ENCODE measurements around the gene DDX21.
"Not testable (repeated sequence)": the region's sequence is repeated elsewhere in the genome, so short reads cannot be mapped to it uniquely, and the experiment has no call there.

Gene DDX21

DNA sequence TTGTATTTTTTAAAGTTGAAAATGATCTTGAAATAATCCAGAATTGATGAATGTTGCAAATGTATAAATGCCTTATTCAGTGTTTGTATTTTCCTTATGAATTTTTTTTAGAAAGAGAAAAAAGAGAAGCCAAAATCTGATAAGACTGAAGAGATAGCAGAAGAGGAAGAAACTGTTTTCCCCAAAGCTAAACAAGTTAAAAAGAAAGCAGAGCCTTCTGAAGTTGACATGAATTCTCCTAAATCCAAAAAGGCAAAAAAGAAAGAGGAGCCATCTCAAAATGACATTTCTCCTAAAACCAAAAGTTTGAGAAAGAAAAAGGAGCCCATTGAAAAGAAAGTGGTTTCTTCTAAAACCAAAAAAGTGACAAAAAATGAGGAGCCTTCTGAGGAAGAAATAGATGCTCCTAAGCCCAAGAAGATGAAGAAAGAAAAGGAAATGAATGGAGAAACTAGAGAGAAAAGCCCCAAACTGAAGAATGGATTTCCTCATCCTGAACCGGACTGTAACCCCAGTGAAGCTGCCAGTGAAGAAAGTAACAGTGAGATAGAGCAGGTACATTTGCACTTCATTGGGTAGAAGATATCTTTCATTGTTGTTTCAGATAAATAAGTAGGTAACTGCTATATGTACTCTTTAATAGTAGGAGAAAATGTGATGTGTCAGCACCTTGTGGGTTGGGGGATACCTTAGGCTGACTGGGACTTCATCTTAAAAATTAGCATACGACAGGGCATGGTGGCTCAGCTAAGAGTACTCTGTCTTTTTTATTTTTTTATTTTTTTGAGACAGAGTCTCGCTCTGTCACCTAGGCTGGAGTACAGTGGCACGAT is 3.9 kb downstream of the DDX21 start:
- no peak for DNase-seq
- no peak for TF ChIP-seq POLR2A (IDR thresholded peaks at IDR 0.05; ENCODE audit: low read length)

- DNase-seq, result no peak
- TF ChIP-seq POLR2A (IDR thresholded peaks at IDR 0.05; ENCODE audit: low read length) (no peak), GATA1 (IDR thresholded peaks at IDR 0.05; ENCODE audit: low read depth, low read length) (no peak)
Measured at GRCh38 chr10:68963151-68963550, 7.2 kb downstream of the DDX21 start.

- TF ChIP-seq GATA1 (IDR thresholded peaks at IDR 0.05; ENCODE audit: low read depth, low read length) (no peak), POLR2A (IDR thresholded peaks at IDR 0.05; ENCODE audit: low read length) (no peak)
- no peak for DNase-seq
Measured at GRCh38 chr10:68973975-68974374, 18.0 kb downstream of the DDX21 start.

GRCh38 chr10:68975936-68976473 is 20.0 kb downstream of the DDX21 start:
- not testable (repeated sequence) for DNase-seq

DNA sequence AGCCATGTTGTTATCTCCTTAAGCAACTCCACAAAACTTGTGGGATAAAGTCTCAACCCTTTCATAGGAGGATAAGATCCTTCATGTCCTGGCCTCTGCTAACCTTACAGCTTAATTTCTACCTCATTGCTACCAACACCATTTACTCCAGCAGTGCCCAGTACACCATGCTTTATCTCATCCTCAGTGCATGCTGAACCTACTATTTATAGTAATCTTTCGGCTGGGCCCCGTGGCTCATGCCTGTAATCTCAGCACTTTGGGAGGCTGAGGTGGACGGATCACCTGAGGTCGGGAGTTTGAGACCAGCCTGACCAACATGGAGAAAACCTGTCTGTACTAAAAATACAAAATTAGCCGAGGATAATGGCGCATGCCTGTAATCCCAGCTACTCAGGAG is 23.8 kb downstream of the DDX21 start:
- not testable (repeated sequence) for DNase-seq

DNA sequence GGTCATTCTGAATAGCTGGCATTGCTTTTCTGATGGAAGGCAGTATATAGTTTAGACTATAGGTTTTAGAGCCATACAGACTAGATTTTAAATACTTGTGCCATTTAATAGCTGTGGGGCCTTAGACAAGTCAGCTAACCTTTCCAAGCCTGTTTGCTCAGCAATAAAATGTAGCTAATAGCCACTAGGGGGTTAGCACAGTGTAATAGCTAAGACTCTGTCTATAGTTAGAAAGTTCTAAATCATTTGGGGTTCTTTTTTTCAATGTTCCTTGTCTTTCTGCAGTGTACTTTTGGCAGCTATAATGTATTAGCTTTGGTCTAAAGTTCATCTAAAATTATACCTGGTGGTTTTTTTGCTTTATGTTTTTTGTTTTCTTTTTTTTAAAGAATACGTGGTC is 25.1 kb downstream of the DDX21 start:
- TF ChIP-seq POLR2A (IDR thresholded peaks at IDR 0.05; ENCODE audit: low read length), result no peak
- no peak for TF ChIP-seq GATA1 (IDR thresholded peaks at IDR 0.05; ENCODE audit: low read depth, low read length)
- no peak for DNase-seq

GRCh38 chr10:68982389-68982788 is 26.4 kb downstream of the DDX21 start:
- TF ChIP-seq GATA1 (IDR thresholded peaks at IDR 0.05; ENCODE audit: low read depth, low read length) (no peak), POLR2A (IDR thresholded peaks at IDR 0.05; ENCODE audit: low read length) (no peak)
- DNase-seq, result no peak

DNA sequence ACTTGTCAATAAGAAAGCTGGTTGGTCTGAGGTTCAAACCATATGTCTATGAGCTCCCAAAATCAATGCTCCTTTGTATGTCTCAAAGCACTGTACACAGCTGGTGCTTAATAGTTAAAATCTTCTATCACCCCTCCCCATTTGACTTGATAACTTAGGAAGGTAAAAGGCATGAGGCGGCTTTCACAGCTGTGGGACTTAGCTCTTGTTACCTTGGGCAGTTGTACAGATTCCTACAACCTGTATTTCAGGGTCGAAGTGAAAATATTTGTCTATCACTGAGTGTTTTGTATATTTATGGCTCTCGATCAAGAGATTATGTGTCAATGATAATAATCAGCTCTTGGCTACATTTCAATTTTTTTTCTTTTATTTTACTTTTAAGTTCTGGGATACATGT is 31.6 kb downstream of the DDX21 start:
- TF ChIP-seq POLR2A (IDR thresholded peaks at IDR 0.05; ENCODE audit: low read length) (no peak), GATA1 (IDR thresholded peaks at IDR 0.05; ENCODE audit: low read depth, low read length) (no peak)

GRCh38 chr10:68988530-68989316 is 32.8 kb downstream of the DDX21 start, which contains the start of gene KIFBP:
Gene KIFBP (plus strand): TSS chr10:68988803. CDS start chr10:68988833, 30 bp downstream.
- peak; percentile 95 to 97 for DNase-seq
- TF ChIP-seq POLR2A (IDR thresholded peaks at IDR 0.05; ENCODE audit: low read length), result peak; percentile 86
- TF ChIP-seq GATA1 (IDR thresholded peaks at IDR 0.05; ENCODE audit: low read depth, low read length), result no peak

More for the DNA sequence above, 31.6 kb downstream of the DDX21 start:
- DNase-seq, result peak in 1 of 2 experiments; percentile 17

- peak in 1 of 2 experiments; percentile 67 for DNase-seq
- TF ChIP-seq GATA1 (IDR thresholded peaks at IDR 0.05; ENCODE audit: low read depth, low read length) (no peak), POLR2A (IDR thresholded peaks at IDR 0.05; ENCODE audit: low read length) (no peak)
Measured at GRCh38 chr10:68989317-68989990, 33.5 kb downstream of the DDX21 start.

- DNase-seq, result no peak
- no peak for TF ChIP-seq GATA1 (IDR thresholded peaks at IDR 0.05; ENCODE audit: low read depth, low read length)
- no peak for TF ChIP-seq POLR2A (IDR thresholded peaks at IDR 0.05; ENCODE audit: low read length)
Measured at GRCh38 chr10:68992636-68993440, 36.9 kb downstream of the DDX21 start.

DNA sequence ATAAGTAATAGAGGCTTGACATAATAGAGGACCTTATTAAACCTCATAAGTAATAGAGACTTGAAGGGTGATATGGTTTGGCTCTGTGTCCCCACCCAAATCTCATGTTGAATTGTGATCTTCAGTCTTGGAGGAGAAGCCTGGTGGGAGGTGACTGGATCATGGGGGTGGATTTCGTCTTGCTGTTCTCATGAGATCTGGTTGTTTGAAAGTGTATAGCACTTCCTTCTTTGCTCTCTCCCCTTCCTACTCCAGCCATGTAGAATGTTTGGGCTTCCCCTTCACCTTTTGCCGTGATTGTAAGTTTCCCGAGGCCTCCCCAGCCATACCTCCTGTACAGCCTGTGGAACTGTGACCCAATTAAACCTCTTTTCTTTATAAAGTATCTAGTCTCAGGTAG is 41.2 kb downstream of the DDX21 start:
- TF ChIP-seq GATA1 (IDR thresholded peaks at IDR 0.05; ENCODE audit: low read depth, low read length) (no peak), POLR2A (IDR thresholded peaks at IDR 0.05; ENCODE audit: low read length) (no peak)
- no peak for DNase-seq

- DNase-seq, result peak; percentile 48 to 55
- TF ChIP-seq GATA1 (IDR thresholded peaks at IDR 0.05; ENCODE audit: low read depth, low read length), result no peak
Measured at GRCh38 chr10:69004821-69005220, 48.9 kb downstream of the DDX21 start.
